Measurements from ENCODE around the gene ALAS1. TPM values are rescaled to one million over a fixed set of nuclear protein-coding genes. Genes with fewer than 3 reads are reported as not detected.

Gene ALAS1
- total and polyA plus RNA-seq, 2 of the 13 experiments (the other 11 are each of a cell fraction or from before 2014, with no cell fraction given), result 36.0 to 43.2 TPM

- TF ChIP-seq PAXIP1 (CRISPR knock-in tag; conservative IDR thresholded peaks at IDR 0.05), result peak; percentile 68
- peak; percentile 97 for TF ChIP-seq MXI1 (IDR thresholded peaks at IDR 0.05; ENCODE audit: borderline replicate concordance, low read depth, low read length)
- peak; percentile 46 for TF ChIP-seq HNRNPK (IDR thresholded peaks at IDR 0.05; ENCODE audit: low read depth, low read length, poor library complexity, severe bottlenecking)
- TF ChIP-seq ZMAT5 (CRISPR knock-in tag; IDR thresholded peaks at IDR 0.05; ENCODE audit: borderline replicate concordance, low read depth), result no peak
- TF ChIP-seq CREBL2 (CRISPR knock-in tag; IDR thresholded peaks at IDR 0.05; ENCODE audit: borderline replicate concordance), result peak; percentile 81; the same call in 1 of the 2 replicates
- TF ChIP-seq NFIB (CRISPR knock-in tag; IDR thresholded peaks at IDR 0.05; ENCODE audit: borderline replicate concordance), result no peak
- TF ChIP-seq RAD51 (IDR thresholded peaks at IDR 0.05; ENCODE audit: borderline replicate concordance), result no peak
- peak; percentile 42 for TF ChIP-seq MEF2D (CRISPR knock-in tag; IDR thresholded peaks at IDR 0.05)
- no peak for TF ChIP-seq ZNF230 (CRISPR knock-in tag; IDR thresholded peaks at IDR 0.05)
- peak; percentile 66; the same call in 1 of the 2 replicates for TF ChIP-seq TSC22D2 (CRISPR knock-in tag; IDR thresholded peaks at IDR 0.05; ENCODE audit: borderline replicate concordance)
- TF ChIP-seq ZNF737 (CRISPR knock-in tag; IDR thresholded peaks at IDR 0.05; ENCODE audit: borderline replicate concordance), result no peak
- no peak for TF ChIP-seq CSRNP2 (CRISPR knock-in tag; conservative IDR thresholded peaks at IDR 0.05; ENCODE audit: low read depth)
- peak; percentile 51 for TF ChIP-seq UBTF (CRISPR knock-in tag; IDR thresholded peaks at IDR 0.05)
- TF ChIP-seq ZNF891 (CRISPR knock-in tag; IDR thresholded peaks at IDR 0.05), result peak; percentile 55
- peak; percentile 66 for TF ChIP-seq CSRNP1 (CRISPR knock-in tag; IDR thresholded peaks at IDR 0.05)
Measured at GRCh38 chr3:52154135-52155094, 43.5 kb upstream of the ALAS1 start, which contains the start of gene POC1A (continued).

Measured in HepG2 (cell line).